Prostate gland (tissue), 2 donors: ENCODE data around the gene KCNH6. TPM values are rescaled to one million over a fixed set of nuclear protein-coding genes. Genes with fewer than 3 reads are reported as not detected.

Experiments
- DNase-seq: peaks from one replicate; pipeline ENCODE4 v3.0.0-alpha.2; 2019; ENCODE audit warnings: low spot score
- H3K27ac ChIP-seq, 2 donors: fragments of 200-600 bp; sonication (generic); 2 replicates each; pipeline ENCODE4 v1.5.1; 2017 to 2019
- H3K27me3 ChIP-seq: fragments of 200-600 bp; sonication (generic); replicated peaks from 2 replicates; pipeline ENCODE4 v1.5.1; 2019; ENCODE audit not compliant: insufficient read depth
- H3K36me3 ChIP-seq, 2 donors: fragments of 200-600 bp; sonication (generic); 1 replicate in 1 of 2; 2 replicates in 1 of 2; pipeline versions ENCODE4 v1.5.1 to v1.8.1; 2017 to 2019
- H3K4me1 ChIP-seq: fragments of 200-600 bp; sonication (generic); replicated peaks from 2 replicates; pipeline ENCODE4 v1.5.1; 2019
- H3K4me3 ChIP-seq, 2 donors: fragments of 200-600 bp; sonication (generic); 2 replicates each; pipeline ENCODE4 v1.5.1; 2017 to 2019
- H3K9me3 ChIP-seq: fragments of 200-600 bp; sonication (generic); 2 replicates; pipeline ENCODE4 v1.5.1; 2017
- CTCF ChIP-seq, 4 experiments: fragments of 200-600 bp in 2 of 4; fragments of 450-650 bp in 2 of 4; sonication (generic) in 2 of 4; IDR thresholded peaks; 1 replicate in 3 of 4; 2 replicates in 1 of 4; pipeline ENCODE4 v1.5.1; 2016 to 2019; ENCODE audit warnings: antibody characterized with exemption in 4 of 4, mild to moderate bottlenecking in 2 of 4, moderate library complexity in 2 of 4
- POLR2A ChIP-seq: fragments of 450-650 bp; IDR thresholded peaks from one replicate; pipeline ENCODE4 v1.6.1; 2016; ENCODE audit warnings: antibody characterized with exemption, mild to moderate bottlenecking
- POLR2AphosphoS5 ChIP-seq: sonication (generic); formaldehyde crosslinking; IDR thresholded peaks from one replicate; pipeline ENCODE4 v1.6.1; 2017; ENCODE audit warnings: antibody characterized with exemption
- WGBS: methylation state at CpG from one replicate; pipeline ENCODE4 v1.1.5; 2018; 5-methylcytosine and 5-hydroxymethylcytosine counted together
- intact Hi-C: fragments of 100-400 bp; cut with DNase I; formaldehyde crosslinking; loops from one replicate; pipeline ENCODE4 v1.14.2; 2022
- total RNA-seq, 2 donors: library from RNA; depleted of rRNA; stranded (reverse); fragments of >200 nt; gene quantifications; one replicate each; pipeline ENCODE4 v1.1.0, GENCODE V29; 2016

Gene KCNH6
- total RNA-seq, 2 donors from 2014 or later, result 8.1 to 22.4 TPM

GRCh38 chr17:63514974-63515373 is 8.2 kb upstream of the KCNH6 start:
- Histone ChIP-seq H3K36me3 (no peaks in the 10 kb centered on the region), H3K4me3 (no peak overlapping the region), H3K27me3 (no peaks in the 10 kb centered on the region), H3K4me1 (no peaks in the 10 kb centered on the region), H3K27ac (no peak overlapping the region), H3K9me3 (no peaks in the 10 kb centered on the region)
- WGBS, result 78% methylated on average over 2 of the region's 2 CpGs
- TF ChIP-seq POLR2A, result no peak
- no peak for TF ChIP-seq CTCF (IDR thresholded peaks at IDR 0.05)
- TF ChIP-seq POLR2AphosphoS5, result no peak
- intact Hi-C loops, result no loop called here
- no peak for DNase-seq

GRCh38 chr17:63515426-63515825 is 7.7 kb upstream of the KCNH6 start:
- Histone ChIP-seq H3K27me3 (no peaks in the 10 kb centered on the region), H3K4me3 (no peak overlapping the region)
- 61% methylated on average over 1 of the region's 1 CpG for WGBS

GRCh38 chr17:63516910-63517824 is 6.0 kb upstream of the KCNH6 start:
- WGBS, result 80% methylated on average over 6 of the region's 6 CpGs
- intact Hi-C loops, result no loop called here
- no peak for DNase-seq
- no peaks in the 10 kb centered on the region for H3K36me3 ChIP-seq
- H3K27me3 ChIP-seq, result no peaks in the 10 kb centered on the region
- no peaks in the 10 kb centered on the region for H3K9me3 ChIP-seq
- no peak overlapping the region for H3K4me3 ChIP-seq
- no peak for TF ChIP-seq POLR2A
- TF ChIP-seq POLR2AphosphoS5, result no peak
- TF ChIP-seq CTCF (IDR thresholded peaks at IDR 0.05), result no peak
- H3K4me1 ChIP-seq, result no peaks in the 10 kb centered on the region
- no peak overlapping the region for H3K27ac ChIP-seq

More at GRCh38 chr17:63515426-63515825, 7.7 kb upstream of the KCNH6 start:
- Histone ChIP-seq H3K27ac (no peak overlapping the region), H3K36me3 (no peaks in the 10 kb centered on the region), H3K4me1 (no peaks in the 10 kb centered on the region), H3K9me3 (no peaks in the 10 kb centered on the region)
- TF ChIP-seq POLR2AphosphoS5, result no peak
- no peak for TF ChIP-seq CTCF (IDR thresholded peaks at IDR 0.05)
- no peak for TF ChIP-seq POLR2A
- intact Hi-C loops, result no loop called here
- no peak for DNase-seq

GRCh38 chr17:63517825-63518534 is 5.2 kb upstream of the KCNH6 start:
- Histone ChIP-seq H3K27me3 (no peaks in the 10 kb centered on the region), H3K4me3 (no peak overlapping the region), H3K4me1 (no peaks in the 10 kb centered on the region), H3K9me3 (no peaks in the 10 kb centered on the region), H3K36me3 (no peaks in the 10 kb centered on the region), H3K27ac (no peak overlapping the region)
- 77% methylated on average over 8 of the region's 8 CpGs for WGBS
- DNase-seq, result no peak
- intact Hi-C loops, result no loop called here
- no peak for TF ChIP-seq CTCF (IDR thresholded peaks at IDR 0.05)
